HG03064 (cell line): ENCODE measurements around the gene GC.
"Not testable (repeated sequence)": the region's sequence is repeated elsewhere in the genome, so short reads cannot be mapped to it uniquely, and the experiment has no call there.

ENCODE experiments used
- ATAC-seq: cut with Tn5 transposase; IDR thresholded peaks from one replicate; pipeline ENCODE4 v1.9.1; 2021; ENCODE audit warnings: low read depth; ENCODE audit not compliant: unreplicated experiment

Gene GC, protein sequence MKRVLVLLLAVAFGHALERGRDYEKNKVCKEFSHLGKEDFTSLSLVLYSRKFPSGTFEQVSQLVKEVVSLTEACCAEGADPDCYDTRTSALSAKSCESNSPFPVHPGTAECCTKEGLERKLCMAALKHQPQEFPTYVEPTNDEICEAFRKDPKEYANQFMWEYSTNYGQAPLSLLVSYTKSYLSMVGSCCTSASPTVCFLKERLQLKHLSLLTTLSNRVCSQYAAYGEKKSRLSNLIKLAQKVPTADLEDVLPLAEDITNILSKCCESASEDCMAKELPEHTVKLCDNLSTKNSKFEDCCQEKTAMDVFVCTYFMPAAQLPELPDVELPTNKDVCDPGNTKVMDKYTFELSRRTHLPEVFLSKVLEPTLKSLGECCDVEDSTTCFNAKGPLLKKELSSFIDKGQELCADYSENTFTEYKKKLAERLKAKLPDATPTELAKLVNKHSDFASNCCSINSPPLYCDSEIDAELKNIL

DNA sequence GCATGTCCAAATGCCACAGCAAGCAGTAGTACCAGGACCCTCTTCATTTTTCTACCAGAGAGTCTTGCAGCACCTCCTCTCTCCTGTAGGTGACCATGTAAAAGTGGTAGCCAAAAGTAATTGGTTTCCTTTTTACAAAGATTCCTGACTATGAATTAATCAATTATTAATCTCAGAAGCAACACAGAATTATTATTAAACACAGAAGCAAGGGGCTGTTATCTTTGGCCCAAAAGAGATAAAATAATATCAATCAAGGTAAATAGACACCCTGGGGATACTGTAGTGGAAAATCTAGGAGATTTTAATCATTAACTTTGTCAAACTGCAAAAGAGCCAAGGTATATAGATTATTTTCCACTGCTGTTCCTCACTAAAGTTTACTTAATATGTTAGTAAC, at the start of gene GC:
GC (minus strand) TSS at position 108 of the 400 bp plus-strand sequence; CDS start at position 47, 61 bp downstream.
- no peak for ATAC-seq

DNA sequence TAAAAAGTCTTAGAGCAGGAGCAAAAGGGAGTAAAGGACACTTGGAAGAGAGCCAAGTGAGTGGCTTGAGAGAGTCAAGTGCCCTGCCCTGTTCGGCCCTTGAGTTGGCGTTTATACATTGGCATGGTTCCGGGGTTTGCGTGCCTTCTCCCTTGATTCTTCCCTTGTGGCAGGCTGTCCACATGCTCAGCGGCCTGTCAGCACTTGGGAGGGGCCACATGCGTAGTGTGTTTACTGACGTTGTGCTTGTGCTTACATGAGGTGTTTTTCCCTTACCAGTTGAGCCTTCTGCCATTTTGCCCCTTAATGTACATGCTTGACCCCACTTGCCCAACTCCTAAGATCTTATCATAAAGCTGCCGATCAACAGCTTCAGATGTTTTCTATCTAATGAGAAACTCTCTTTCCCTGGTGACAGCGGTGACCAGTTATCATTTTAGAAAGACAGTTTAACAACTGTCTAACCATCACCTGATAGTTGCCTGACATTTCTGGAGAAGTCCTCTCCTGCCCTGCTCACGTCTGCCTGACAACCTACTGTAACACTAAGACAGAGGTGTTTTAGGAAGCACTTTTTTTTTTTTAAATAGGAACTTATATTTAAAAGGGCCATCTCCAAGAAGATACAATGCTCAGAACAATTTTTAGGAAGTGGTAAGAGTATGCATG, 49.5 kb upstream of the GC start:
- no peak for ATAC-seq

DNA sequence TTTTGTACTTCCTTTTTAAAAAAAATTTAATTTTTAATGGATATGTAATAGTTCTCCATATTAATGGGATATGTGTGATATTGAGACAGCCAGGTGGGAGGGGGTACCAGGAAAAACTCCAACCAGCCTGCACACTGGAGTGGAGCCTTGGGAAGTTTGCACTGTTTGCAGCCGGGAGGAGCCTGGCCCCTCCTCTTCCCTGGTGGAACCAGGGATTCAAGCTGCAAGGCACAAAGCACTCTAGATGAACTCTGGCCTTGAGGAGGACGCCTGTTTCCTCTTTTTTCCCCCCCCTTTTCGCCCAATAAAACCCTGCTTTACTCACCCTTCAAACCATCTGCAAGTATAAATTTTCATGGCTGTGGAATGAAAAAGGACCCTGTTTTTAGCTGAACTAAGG, 48.2 kb upstream of the GC start:
- ATAC-seq, result no peak

DNA sequence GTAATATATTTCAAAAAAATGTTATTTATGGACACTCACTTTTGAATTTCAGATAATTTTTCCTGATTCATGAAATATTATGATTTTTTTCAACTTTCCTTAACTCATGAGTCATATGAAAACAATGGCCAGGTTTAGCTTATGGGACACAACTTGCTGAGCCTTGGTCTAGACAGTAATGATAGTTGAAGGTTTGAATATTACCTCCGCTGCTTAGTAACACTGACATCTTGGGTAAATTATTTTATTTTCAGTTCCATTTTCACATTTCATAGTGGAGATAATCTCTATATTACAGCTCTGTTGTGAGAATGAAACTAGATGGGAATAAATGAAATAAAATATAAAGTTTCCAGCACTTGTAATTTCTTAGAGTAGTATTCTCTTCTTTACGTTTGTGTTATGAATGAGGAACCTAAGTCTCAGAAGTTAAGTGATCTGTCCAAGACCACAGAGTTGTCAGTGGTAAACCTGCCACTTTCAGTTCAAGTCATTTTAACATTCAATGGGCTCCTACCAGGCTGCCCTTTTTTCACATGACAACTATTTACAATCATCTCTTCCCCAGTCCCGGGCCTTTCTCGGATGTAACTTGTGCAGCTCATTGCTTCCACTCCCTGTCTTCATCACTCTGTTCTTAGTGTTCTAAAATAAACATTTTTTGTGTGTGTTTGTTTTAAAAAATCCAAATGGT, 46.8 kb upstream of the GC start:
- no peak for ATAC-seq

DNA sequence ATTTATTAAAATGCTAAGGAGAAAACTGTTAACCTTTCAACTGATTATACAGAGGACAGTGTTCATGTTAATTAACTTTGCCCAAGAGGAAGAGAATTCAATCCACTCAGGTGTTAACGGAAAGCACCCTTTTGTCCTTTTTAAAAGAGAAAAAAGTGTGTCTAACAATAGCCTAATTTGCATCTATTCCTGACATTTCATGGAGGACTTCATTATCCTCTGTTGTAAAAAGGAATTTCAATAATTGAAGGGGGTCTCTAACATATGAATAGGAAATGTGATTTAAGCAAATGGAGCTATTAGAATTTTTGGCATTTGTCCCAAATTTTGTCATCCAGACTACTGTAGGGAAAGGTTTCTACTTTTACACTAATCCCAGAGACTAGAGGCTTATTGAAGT, 44.6 kb upstream of the GC start:
- ATAC-seq, result no peak

DNA sequence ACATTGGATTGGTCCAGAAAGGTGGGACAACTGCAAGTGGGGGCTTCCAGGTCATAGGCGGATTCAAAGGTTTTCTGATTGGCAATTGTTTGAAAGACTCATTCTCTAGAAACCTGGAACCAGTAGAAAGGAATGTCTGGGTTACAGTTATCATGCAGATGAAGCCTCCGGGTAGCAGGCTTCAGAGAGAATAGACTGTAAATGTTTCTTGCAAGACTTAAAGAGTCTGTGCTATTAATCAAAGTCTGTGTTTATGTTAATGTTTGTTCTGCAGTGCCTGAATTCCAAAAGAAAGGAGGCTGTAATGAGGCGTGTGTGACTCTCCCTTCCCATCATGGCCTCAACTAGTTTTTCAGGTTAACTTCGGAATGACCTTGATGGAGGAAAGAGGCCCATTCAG, 43.9 kb upstream of the GC start:
- ATAC-seq, result no peak

DNA sequence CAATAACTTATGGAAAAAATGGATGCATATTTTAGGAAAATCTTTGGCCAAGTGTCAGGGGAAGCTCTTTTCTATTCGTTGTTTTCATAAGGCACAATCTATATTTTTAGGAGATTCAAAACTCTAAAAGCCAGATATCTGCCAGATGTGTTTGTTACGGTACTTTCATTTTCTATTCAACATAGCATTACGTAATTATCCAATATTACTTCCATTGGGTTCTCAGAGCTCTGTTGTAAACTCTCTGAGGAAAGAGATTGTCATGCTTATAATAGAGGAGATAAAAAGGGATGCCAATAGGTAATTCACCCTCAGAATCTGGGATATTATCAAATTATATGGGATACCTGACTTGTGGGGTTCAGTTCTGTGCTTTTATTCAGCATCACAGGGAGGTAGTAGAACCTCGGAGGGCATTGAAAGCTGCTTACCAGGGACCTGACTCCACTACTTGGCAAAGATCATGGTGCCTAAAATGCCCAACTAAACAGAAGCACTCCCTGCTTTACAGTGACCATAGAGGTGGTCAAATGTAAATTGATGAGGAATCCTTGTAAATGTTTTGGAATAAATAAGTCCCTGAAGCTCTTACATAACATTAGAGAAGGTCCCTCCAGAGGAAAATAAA, 32.9 kb upstream of the GC start:
- no peak for ATAC-seq

DNA sequence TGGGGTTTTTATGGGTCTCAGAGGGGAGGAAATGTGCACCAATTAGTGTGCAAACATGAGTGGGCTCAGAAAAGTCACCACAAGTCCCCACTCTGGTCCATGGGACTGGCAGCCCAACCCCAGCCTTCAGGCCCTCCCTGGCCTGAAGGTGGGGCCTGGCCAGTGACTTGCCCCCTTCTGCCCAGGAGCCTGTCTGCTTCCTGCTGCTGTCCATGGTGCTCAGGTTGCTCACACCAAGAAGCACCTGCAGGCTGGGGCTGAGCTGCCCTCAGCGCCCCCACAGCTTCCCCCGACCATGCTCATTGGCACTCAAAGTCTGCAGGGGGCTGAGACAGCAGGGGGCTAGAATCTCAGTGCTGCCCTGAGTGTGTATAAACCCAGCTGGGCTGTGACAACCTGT, 30.6 kb upstream of the GC start:
- no peak for ATAC-seq

DNA sequence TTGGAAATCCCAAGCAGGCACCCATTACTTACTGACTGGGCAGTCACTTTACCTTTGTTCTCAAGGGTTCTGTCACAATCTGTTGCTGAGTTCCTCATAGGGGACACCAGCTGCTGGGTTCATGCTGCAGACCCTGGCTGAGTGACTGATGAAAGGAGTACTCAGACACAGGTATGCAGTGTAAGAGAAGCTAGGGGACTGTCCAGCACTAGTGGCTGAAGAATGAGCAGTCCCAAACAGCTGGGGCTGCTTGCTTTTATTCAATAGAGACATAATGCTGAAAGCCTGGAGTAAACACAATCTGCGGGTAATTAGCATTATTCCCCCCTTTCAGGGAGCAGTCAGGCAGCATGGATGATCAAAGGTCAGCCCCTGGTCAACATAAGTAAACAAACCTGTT, 25.9 kb upstream of the GC start:
- not testable (repeated sequence) for ATAC-seq

DNA sequence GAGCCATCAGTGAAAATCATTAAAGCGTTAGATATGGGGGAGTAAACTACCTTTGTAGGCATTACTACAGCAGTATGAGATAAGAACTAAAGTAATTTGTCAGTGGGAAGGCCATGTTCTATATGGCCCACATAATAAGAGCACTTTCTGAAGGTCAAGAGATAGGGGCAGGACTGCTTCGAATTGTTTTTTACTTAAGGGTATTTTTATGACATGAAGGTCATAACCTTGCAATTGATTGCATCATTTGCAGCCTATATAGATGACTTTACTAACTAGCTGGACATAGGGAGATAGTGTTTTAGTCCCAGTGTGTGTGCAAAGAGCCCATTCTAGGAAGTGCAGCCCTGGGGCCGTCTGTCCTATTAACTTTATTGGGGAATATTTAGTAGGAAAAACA, 23.6 kb upstream of the GC start:
- no peak for ATAC-seq

DNA sequence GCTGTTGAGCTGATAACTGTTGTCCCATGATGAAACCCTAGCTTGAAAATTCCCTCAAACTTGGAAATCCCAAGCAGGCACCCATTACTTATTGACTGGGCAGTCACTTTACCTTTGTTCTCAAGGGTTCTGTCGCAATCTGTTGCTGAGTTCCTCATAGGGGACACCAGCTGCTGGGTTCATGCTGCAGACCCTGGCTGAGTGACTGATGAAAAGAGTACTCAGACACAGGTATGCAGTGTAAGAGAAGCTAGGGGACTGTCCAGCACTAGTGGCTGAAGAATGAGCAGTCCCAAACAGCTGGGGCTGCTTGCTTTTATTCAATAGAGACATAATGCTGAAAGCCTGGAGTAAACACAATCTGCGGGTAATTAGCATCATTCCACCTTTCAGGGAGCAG, 21.4 kb upstream of the GC start:
- not testable (repeated sequence) for ATAC-seq

DNA sequence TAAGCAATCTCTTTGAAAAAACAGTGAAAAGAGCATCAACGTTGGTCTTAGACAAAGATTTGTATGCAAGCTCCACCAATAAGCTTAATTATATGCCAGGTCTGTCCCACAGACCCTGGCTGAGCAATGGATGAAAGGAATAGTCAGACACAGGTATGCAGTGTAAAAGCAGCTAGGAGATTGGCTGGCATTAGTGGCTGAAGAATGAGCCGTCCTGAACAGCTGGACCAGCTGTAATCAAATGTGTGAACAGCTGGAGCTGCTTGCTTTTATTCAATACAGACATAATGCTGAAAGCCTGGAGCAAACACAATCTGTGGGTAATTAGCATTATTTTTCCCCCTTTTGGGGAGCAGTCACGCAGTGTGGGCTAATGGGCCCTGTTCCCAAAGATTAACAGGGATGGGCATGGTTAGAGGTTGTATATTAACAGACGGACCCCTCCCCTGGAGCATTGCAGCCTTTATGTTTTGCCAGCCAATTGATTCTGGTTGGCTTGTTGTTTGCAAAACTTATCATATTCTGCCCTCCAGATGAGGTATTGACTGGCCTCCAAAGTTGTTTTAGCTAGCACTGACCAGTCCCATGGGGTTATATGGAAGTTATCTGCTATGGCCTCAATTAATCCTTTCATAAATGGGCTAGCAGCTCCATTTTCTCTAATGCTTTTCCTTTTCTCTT, 20.3 kb upstream of the GC start:
- not testable (repeated sequence) for ATAC-seq

DNA sequence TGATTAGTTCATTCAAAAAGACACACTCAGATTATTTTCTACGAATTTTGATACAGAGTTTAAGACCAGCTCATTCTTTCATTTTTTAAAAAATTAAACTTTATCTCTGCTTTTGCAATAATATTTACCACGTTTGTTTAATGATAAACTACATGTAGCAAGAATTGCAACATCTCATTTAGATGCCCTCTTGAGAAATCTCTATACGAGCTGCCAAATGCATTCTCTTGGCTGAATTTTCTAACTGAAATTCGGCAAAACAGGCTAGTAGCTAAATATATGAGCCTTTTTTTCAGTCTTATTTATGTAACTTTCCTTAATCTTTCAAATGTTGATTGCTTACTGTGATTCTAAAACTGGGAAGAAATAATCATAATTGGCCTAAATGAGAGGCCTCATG, 2.1 kb upstream of the GC start:
- no peak for ATAC-seq

DNA sequence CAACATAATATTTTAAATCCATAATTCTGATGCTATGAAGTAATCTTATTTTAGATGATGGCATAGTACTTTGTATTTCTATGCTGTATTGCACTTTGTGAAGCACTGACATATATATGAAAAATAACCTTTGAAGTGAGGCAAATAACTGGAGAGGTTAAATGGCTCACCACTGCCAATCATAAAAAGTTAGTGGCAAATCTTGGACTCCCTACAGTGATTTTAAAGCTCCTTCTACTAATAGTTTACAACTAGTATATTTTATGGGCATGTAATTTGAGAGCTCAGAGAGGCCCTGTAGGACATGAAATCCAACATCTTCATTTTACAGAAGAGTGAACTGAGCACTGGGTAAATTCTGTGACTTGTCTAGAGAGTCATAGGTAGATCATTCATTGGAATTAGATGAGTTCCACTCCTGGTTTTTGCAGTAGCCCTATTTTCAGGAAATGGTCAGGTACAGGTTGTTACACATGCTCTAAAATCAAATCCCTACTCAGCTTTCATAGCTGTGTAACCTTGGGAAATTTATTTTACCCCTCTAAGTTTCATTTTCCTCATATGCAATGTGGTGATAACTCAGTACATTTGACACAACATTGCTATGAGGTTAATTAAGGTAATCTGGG, 804 bp upstream of the GC start:
- ATAC-seq, result no peak

DNA sequence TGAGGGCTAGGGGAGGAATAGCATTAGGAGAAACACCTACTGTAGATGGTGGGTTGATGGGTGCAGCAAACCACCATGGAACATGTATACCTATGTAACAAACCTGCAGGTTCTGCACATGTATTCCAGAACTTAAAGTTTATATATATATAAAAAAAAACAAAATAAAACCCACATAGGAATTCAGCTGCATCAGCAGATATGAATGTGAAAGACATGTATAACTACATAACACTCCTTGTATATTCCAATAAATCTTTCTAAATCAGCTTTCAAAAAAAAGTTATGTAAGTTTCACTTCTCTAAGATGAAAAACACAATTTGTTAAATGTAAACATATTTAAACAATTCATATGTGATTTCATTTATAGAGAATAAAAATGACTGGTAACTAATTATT, 6.0 kb downstream of the GC start:
- ATAC-seq, result no peak

DNA sequence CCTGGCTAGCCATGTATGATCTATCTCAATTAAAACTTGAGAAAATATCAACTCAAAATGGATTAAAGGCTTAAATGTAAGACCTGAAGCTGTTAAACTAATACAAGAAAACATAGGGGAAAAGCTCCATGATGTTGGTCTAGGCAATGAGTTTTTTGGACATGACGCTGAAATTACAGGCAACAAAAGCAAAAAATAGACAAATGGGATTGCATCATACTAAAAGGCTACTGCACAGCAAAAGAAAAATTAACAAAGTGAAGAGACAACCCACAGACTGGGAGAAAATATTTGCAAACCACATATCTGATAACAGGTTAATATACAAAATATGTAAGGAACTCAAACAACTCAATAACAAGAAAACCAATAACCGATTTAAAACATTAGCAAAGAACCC, 8.4 kb downstream of the GC start:
- ATAC-seq, result no peak

DNA sequence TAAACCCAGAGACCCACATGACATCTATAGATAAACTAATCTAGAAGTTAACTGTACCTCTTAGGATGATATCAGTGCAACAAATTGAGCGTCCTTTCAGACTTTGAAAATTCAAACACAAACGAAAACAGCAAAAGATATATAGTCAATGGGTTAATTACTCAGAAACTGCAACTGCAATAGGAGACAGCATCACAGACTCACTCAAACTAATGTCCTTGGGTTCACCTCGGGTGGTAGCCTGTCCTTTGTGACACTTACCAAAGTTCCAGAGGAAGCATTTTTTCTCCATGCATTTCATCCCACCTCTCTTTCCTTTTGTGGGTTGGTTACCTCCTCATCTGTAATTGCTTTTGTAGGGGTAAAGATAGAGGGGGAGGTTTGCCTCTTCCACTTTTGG, 9.7 kb downstream of the GC start:
- ATAC-seq, result no peak

DNA sequence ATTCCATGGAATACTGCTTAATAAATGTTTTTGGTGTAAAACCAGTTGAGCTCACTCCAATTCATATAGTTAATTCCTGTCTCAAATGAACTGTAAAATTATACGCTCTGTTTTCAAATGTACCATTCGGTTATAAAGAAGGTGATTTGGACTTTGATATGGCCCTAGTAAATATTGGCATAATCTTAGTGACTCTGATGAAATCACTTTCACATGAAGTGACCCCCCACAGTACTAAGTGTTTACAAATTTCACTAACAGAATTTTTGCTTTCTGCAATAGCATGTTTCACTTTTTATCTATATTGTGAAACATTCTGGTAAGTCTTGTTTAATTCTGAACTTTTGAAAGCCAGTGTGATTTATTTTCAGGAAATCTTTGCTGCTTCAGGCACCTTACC, 10.9 kb downstream of the GC start:
- no peak for ATAC-seq

DNA sequence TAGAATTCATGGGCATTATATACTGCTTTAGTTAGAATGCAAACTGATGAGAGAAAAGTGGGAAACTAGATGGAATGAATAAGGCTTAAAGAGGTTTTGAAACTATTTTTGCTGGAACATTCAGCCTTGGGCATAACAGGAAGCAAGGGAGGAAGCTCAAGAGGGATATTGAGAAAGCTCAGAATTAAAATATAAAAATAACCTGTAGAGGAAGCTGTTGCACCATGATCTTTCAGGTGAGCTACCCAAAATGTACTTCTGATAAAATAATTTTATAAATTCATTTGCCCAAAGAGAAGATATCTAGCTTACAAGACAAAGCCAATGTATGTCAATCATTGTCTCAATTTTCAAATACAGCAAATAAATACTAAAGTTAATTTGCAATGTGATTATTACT, 11.3 kb downstream of the GC start:
- ATAC-seq, result no peak

DNA sequence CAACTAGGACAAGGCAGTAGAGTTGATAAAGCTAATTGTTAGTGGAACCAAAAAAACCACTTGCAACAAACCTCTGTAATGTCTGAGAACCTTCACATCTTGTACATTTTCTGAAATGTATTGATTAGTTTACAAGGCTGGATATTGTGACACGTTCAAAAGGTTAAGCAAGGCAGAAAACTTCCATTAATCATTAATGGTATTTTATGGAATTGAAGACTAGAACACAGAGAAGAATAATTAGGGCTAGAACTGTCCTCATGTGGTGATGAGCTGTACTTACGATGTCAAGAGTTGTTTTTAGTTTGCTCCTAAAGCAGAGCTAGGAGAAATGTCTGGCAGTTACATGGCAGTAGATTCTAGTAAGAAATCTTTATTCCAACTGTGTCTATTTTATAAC, 12.3 kb downstream of the GC start:
- ATAC-seq, result no peak
